ENCODE results near the gene BCAN.

BCAN gene

GRCh38 chr1:156664046-156664766 lies 22.3 kb downstream of the BCAN start:
- DNase-seq: no peak

- no peak for DNase-seq
These were observed 23.0 kb downstream of the BCAN start for GRCh38 chr1:156664767-156665411.

- DNase-seq: no peak
These were observed 23.6 kb downstream of the BCAN start for GRCh38 chr1:156665539-156665938.

DNA sequence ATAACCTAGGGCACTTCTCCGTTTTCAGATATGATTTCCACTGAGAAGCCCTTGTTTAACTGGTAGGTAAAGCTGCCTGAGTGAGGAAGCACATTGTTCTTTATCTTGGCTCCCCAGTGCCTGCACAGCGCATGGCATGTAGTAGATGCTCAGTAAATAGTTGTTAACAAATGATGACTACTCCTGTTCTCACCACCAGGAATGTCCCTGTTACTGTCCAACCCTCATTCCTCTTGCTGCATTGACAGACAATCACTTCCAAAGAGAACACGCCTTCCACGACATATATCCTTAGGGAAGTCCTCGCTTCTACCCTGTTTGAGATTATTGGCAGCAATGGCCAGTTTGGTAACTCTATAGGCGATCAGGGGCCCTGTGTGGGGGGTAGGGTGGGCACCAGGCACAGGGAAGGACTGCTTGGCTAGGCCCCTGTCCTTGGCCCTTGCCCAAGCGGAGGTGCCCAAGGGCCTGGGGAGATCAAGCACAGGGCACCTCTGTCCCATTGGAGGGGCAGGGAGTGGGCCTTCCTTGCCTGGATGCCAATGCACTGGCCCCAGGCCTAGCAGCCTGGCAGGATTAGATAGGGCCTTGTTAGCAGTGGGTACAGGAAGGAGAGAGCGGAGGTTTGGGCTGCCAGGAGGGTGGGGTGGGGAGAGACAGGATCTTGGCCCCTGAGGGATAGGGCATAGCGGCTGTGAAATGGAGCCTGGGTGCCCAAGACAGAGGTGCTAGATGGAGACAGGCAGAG lies 25.1 kb downstream of the BCAN start:
- no peak for DNase-seq

- no peak for DNase-seq
These were observed 25.7 kb downstream of the BCAN start for GRCh38 chr1:156667610-156667967.

GRCh38 chr1:156667968-156668709 lies 26.2 kb downstream of the BCAN start:
- no peak for DNase-seq

DNA sequence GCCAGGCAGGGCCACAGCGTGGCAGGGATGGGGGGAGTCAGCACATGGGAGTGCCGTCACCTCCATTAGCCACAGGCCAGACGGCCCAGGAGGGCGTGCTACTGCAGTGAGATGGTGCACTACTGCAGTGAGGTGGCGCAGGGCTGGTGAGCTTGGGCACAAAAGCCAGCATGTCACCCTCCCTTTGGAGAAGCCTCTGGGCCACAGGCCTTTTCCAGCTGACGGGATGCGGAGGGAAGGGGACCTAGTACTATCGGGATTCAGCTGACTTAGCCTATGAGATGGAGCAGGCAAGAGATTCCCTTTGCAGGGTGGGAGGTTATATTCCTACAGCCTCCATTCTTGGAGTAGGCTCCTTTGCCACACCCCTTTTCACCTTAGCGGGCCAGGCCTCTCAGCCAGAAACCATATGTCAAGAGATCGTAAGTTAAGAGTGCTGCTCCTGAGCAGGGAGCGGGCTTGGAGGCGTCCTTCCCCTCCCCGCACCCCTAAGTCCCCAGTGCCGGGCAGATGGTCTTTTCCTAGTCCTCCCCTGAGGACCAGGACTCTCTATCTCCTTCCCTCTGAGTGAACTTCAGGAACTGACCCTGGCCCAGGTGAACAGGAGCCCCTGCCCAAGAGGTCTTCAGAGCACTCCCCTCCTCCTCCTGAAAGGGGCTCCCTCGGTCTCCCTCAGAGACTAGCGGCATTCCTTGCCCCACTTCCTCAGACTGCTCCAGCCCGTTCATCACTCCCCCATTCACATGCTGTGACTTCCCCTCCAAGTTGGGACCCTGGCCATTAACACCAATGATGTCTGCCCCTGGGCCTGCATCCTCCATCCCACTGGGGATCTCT lies 27.1 kb downstream of the BCAN start:
- no peak for DNase-seq

DNA sequence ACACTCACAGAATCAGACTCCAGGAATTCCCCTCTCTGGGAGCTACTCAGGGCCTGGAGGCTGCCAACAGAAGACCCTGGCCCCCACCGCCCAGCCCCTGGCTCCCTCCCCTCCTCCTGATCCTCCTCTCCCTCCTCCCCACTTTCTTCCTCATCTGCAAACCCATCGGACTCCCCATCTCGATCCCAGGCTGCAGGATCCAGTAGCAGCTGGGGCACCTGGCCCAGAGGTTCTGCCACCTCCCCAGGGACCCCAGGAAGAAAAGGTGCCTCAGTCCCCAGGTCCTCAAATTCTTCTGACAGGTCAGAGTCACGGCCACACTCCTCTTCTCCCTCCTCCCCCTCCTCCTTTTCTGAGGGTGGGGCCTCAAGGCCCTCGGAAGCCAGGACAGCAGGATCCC lies 27.9 kb downstream of the BCAN start:
- DNase-seq: no peak

DNA sequence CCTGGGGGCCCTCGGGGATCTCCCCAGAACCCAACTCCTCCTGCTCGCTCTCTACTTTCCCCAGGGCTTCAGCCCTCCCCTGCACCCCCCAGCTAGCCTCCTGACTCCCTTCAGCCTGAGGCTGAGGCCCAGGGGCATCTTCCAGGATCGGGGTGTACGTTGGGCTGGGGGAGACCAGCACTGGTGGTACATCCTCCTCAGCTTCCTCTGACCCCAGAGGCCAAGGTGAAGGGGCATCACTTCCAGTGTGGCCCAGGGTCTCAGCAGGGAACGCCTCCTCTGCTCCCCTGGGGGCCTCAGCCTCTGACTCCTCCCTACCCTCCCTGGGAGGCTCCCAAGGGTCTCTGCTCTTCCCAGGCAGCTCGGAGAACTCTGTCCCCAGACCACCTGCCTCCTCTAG lies 28.4 kb downstream of the BCAN start:
- DNase-seq: no peak

DNA sequence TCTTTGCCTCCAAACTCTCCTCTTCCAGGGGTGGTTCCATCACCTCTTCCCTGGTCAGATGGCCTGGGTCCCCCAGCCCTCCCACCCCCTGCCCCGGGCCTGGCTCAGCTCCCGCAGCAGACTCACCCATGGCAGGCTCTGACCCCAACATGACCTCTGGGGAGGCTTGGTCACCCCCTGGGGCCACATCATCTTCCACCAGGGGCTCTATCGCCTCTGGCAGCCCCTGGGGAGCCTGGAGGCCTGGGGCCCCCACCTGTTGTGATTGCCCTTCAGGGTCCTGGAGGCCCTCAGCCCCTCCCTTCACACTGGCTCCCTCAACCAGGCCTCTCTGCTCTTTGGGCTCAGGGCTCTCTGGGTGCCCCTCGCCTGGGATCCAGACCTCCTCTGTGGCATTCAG lies 28.9 kb downstream of the BCAN start:
- no peak for DNase-seq

DNA sequence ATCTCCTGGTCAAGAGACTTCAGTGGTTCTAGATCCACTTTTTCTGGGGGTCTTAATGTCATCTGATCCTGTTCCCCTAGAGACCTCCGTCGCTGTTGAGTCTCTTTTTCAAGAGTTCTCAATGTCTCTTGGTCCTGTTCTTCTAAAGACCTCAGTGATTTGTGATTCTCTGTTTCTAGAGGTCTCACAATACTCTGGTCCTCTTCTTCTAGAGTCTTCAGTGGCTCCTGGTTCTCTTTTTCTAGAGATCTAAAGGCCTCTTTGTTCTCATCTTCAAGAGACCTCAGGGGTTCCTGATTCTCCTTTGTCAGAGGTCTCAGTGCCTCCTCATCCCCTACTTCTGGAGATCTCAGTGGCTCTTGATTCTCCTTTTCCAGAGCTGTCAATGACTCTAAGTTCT lies 29.9 kb downstream of the BCAN start:
- no peak for DNase-seq

DNA sequence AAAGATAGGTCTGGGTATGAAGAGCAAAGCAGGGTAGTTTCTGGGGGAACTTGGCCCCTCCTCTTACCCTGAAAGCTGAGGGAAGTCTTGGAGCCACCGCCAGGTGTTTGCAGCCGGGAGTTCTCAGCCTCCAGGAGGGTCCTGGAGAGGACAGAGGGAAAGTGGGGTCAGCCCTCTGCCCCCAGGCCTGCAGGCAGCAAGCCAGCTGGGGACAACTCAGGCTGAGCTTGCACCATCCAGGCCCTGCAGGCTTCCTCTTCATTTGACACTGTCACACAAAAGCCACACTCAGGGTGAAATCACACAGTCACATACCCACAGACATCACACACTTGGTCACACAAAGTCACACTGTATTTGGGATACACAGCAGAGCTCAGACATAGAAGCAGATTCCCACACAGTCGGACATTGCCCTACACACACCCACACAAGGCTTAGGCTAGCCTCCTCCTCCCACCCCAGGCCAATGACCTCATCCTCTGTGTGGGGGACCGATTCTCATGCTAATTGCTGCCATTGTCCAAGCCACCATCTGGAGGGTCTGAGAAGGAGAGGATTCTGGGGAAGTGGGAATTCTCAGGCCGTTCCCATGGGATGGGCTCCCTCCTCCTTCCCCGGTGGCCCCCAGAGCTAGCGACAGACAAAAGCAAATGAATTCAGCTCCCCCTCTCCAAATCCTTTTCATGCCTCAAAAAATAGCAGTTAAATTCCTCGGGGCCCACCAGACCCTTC lies 31.6 kb downstream of the BCAN start:
- DNase-seq: no peak

DNA sequence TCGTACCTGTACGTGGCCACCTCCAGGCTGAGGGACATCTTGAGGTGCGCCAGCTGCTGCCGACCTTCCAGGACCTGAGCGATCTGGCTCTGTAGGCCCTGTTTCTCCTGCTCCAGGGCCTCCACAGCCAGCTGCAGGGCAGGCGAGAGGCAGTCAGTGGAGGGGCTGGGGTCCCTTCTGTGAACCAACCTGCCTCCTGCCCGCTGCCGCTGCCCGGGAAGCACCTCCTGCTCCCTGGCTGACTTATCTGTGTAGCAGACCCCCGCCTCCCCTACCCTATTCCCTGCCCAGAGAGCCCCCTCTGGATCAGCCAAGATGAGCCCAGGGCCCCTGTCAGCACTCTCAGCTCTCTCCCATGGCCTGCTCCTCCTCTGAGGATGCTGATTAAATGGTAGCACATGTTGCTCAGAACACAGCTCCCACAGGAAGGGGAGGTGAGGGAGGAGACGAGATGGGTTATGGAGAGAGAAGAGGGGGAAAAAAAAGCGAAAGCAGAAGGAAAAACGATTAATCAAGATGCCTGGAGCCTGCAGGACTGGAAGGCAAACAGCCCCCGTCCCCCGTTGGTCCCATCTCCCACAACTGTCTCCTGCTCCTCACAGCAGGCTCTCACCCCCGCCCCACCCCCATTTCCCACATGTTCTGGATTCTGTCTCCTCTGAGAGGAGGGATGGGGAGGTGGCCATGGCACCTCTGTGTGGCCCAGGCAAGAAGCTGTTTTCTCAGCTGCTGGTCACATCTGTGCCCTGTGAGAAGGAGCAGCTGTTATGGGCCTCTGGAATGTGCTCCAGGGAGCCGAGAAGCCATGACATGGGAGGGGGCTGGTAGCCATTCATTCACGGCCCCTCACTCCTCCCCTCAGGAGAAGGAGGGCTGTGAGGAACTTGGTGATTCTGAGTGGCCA lies 33.5 kb downstream of the BCAN start:
- DNase-seq: no peak

DNA sequence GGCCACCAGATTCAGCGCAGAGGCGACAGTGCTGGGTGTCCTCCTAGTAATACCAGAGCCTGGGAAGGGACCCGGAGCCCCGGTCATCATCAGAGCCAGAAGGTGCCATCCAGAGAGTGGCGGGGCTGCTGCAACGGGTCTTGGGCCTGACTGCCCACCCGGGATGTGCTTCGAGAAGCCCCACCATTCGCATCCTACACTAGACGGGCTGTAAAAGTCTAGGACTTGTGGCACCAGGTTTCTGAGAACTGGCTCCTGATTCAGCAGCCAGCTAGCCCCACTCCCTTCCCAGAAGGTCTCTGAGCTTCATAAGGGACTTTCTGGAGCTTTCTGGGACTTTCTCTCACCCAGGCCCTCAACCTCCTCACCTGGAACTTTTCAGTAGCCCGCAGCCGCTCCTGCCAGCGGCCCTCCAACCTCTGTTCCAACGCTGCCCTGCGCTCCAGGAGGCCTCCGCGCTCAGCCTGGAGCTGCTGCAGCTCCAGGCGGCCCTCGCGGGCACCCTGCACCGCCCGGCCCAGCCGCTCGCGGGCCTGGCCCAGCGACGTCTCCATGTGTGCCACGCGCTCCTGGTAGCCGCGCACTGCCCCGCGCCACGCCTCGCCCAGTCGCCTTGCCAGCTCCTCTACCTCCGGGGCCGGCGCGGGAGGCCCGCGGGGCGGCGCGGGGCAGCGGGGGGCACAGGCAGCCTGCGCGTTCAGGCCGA lies 34.4 kb downstream of the BCAN start:
- DNase-seq: no peak

GRCh38 chr1:156676820-156677615 lies 35.1 kb downstream of the BCAN start, which contains the start of gene NES:
TSS of gene NES (minus strand) at chr1:156677407. CDS start at chr1:156677264, 143 bp downstream.
- DNase-seq: no peak

DNA sequence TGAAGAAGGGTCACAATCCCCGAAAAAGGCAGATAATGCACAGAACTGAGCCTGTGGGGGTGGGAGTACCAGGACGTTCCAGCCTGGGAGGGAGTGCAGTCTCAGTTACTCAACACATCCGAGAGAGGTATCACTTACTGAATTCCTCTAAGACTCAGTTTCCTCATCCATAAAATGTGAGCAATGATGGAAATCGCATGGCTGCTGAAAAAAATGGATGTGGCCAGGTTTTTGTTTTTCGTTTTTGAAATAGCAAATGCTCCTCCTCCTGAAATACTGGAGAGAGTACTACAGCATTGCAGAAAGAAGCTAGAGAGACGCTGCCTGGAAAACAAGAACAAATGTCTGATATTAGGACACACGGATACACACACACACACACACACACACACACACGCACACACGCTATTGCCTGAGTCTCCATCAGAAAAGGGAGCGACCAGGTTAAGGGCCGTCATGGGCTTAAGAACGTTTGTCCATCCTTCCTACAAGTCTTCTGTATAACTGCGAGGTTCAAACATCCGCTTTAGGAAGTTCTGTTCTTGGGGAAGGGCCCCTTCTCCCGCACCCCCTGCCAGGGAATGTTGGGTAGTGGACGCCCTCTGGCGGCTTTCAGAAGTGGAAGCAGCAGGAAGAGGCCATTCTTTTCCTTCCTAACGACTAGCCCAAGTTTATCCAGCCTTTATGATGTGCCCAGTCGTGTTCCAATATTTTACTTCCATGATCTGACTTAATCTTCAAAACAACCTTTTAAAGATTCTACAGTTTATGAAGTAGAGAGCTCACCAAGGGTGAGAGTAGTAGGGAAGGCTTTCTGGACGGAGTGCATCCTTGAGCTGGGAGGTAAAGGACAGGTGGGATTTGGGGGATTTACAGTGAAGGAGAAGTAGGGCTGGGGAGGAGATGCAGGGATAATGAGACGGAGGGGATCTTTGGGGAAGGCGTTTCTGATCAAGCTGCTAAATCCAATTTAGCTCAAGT lies 36.0 kb downstream of the BCAN start:
- DNase-seq: peak; percentile 31 to 37

GRCh38 chr1:156680056-156680455 lies 38.1 kb downstream of the BCAN start:
- DNase-seq: no peak
